ENCODE data around the gene APOL6.

GRCh38 chr22:35630387-35630793, 17.9 kb upstream of the APOL6 start:
- TF ChIP-seq CTCF (IDR thresholded peaks at IDR 0.05; ENCODE audit: low read length) (no peak), EZH2 (optimal IDR thresholded peaks at IDR 0.05; ENCODE audit: low read depth, low read length) (no peak), EZH2phosphoT487 (IDR thresholded peaks at IDR 0.05; ENCODE audit: low read length) (no peak)
